ENCODE measurements around the gene GALK1.

DNA sequence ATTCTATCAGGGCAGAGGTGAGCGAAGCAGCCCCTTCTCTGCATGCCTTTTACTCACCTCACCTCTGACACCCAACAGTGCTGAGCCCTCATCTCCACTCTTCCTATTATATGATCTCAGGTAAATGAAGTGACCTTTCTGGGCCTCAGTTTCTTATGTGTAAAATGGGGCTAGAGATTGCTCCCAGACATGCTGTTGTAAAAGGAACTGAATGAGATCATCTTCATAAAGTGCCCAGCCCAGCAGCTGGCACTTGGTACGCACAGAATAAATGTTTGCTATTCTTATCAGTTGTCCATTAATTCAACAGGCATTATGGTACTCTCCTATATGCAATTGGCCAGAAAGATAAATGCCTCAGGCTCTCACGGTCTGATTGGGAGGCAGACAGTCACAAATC is 4.5 kb upstream of the GALK1 start:
- TF ChIP-seq, protein P1, sequence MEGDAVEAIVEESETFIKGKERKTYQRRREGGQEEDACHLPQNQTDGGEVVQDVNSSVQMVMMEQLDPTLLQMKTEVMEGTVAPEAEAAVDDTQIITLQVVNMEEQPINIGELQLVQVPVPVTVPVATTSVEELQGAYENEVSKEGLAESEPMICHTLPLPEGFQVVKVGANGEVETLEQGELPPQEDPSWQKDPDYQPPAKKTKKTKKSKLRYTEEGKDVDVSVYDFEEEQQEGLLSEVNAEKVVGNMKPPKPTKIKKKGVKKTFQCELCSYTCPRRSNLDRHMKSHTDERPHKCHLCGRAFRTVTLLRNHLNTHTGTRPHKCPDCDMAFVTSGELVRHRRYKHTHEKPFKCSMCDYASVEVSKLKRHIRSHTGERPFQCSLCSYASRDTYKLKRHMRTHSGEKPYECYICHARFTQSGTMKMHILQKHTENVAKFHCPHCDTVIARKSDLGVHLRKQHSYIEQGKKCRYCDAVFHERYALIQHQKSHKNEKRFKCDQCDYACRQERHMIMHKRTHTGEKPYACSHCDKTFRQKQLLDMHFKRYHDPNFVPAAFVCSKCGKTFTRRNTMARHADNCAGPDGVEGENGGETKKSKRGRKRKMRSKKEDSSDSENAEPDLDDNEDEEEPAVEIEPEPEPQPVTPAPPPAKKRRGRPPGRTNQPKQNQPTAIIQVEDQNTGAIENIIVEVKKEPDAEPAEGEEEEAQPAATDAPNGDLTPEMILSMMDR (IDR thresholded peaks at IDR 0.05) = no peak
- TF ChIP-seq POLR2A (IDR thresholded peaks at IDR 0.05; ENCODE audit: low read length) (no peak), MAZ (IDR thresholded peaks at IDR 0.05; ENCODE audit: borderline replicate concordance, low read depth, low read length) (no peak), MAFK (IDR thresholded peaks at IDR 0.05; ENCODE audit: partially characterized antibody) (no peak)
- TF ChIP-seq, protein P2, sequence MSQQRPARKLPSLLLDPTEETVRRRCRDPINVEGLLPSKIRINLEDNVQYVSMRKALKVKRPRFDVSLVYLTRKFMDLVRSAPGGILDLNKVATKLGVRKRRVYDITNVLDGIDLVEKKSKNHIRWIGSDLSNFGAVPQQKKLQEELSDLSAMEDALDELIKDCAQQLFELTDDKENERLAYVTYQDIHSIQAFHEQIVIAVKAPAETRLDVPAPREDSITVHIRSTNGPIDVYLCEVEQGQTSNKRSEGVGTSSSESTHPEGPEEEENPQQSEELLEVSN (IDR thresholded peaks at IDR 0.05; ENCODE audit: borderline replicate concordance, low read depth) = no peak
